Measurements from ENCODE around the gene ZNF574.

The ZNF574 gene

GRCh38 chr19:42102877-42103276, 26.9 kb downstream of the ZNF574 start:
- H3K4me3 ChIP-seq (ENCODE audit: low read length): no peak overlapping the region
- TF ChIP-seq CTCF (IDR thresholded peaks at IDR 0.05; ENCODE audit: insufficient read depth, low read depth, low read length, missing control alignments): no peak
- DNase-seq (ENCODE audit: low read depth): no peak

GRCh38 chr19:42105368-42105767, 29.4 kb downstream of the ZNF574 start:
- DNase-seq (ENCODE audit: low read depth): no peak
- no peak overlapping the region for H3K4me3 ChIP-seq (ENCODE audit: low read length)
- TF ChIP-seq CTCF (IDR thresholded peaks at IDR 0.05; ENCODE audit: insufficient read depth, low read depth, low read length, missing control alignments): no peak

- no peak overlapping the region for H3K4me3 ChIP-seq (ENCODE audit: low read length)
- peak; percentile 100 for TF ChIP-seq CTCF (IDR thresholded peaks at IDR 0.05; ENCODE audit: insufficient read depth, low read depth, low read length, missing control alignments)
- peak; percentile 93 for DNase-seq (ENCODE audit: low read depth)
Measured at GRCh38 chr19:42108527-42109389, 32.8 kb downstream of the ZNF574 start.

- no peak overlapping the region for H3K4me3 ChIP-seq (ENCODE audit: low read length)
- peak; percentile 16 for DNase-seq (ENCODE audit: low read depth)
- TF ChIP-seq CTCF (IDR thresholded peaks at IDR 0.05; ENCODE audit: insufficient read depth, low read depth, low read length, missing control alignments): no peak
Measured at GRCh38 chr19:42109896-42110295, 33.9 kb downstream of the ZNF574 start.

GRCh38 chr19:42110658-42111057, 34.7 kb downstream of the ZNF574 start:
- no peak overlapping the region for H3K4me3 ChIP-seq (ENCODE audit: low read length)
- TF ChIP-seq CTCF (IDR thresholded peaks at IDR 0.05; ENCODE audit: insufficient read depth, low read depth, low read length, missing control alignments): no peak
- DNase-seq (ENCODE audit: low read depth): no peak

- no peak overlapping the region for H3K4me3 ChIP-seq (ENCODE audit: low read length)
- DNase-seq (ENCODE audit: low read depth): peak; percentile 84
- no peak for TF ChIP-seq CTCF (IDR thresholded peaks at IDR 0.05; ENCODE audit: insufficient read depth, low read depth, low read length, missing control alignments)
Measured at GRCh38 chr19:42111384-42111783, 35.4 kb downstream of the ZNF574 start.

GRCh38 chr19:42111811-42112210, 35.8 kb downstream of the ZNF574 start:
- H3K4me3 ChIP-seq (ENCODE audit: low read length): no peak overlapping the region
- TF ChIP-seq CTCF (IDR thresholded peaks at IDR 0.05; ENCODE audit: insufficient read depth, low read depth, low read length, missing control alignments): no peak
- DNase-seq (ENCODE audit: low read depth): peak; percentile 88

All from epithelial cell of esophagus (primary cell).